MM.1S (cell line): ENCODE measurements around the gene TBC1D8.
A peak's percentile ranks its signal among the peaks of the same experiment; 100 is the strongest.

Experiments used
- DNase-seq: peaks from one replicate; pipeline ENCODE4 v3.0.0-alpha.2; 2015
- H2AFZ ChIP-seq: fragments of 300-600 bp; sonication (generic); 2 replicates; pipeline ENCODE4 v1.6.0; 2016; ENCODE audit warnings: antibody characterized with exemption, low read length
- H3F3A ChIP-seq: fragments of 300-600 bp; sonication (generic); 2 replicates; pipeline ENCODE4 v1.6.1; 2016; ENCODE audit warnings: mild to moderate bottlenecking, antibody characterized with exemption, low read length, moderate library complexity, mixed read lengths; ENCODE audit not compliant: insufficient read depth
- H3K27ac ChIP-seq: fragments of 300-600 bp; sonication (generic); 2 replicates; pipeline ENCODE4 v1.5.1; 2016; ENCODE audit warnings: mild to moderate bottlenecking, low read length
- H3K27me3 ChIP-seq: fragments of 300-600 bp; sonication (generic); replicated peaks from 2 replicates; pipeline ENCODE4 v1.6.0; 2016; ENCODE audit warnings: low read length; ENCODE audit not compliant: insufficient read depth
- H3K36me3 ChIP-seq: fragments of 300-600 bp; sonication (generic); replicated peaks from 2 replicates; pipeline ENCODE4 v1.6.1; 2016; ENCODE audit warnings: mild to moderate bottlenecking, low read length, mixed read lengths; ENCODE audit not compliant: insufficient read depth
- H3K4me1 ChIP-seq: fragments of 300-600 bp; sonication (generic); 2 replicates; pipeline ENCODE4 v1.6.1; 2016; ENCODE audit warnings: low read length, mixed read lengths
- H3K4me2 ChIP-seq: fragments of 300-600 bp; sonication (generic); 2 replicates; pipeline ENCODE4 v1.6.0; 2016; ENCODE audit warnings: low read depth, low read length
- H3K4me3 ChIP-seq: fragments of 300-600 bp; sonication (generic); 2 replicates; pipeline ENCODE4 v1.5.1; 2016; ENCODE audit warnings: low read length, mixed read lengths
- H3K79me2 ChIP-seq: fragments of 300-600 bp; sonication (generic); 2 replicates; pipeline ENCODE4 v1.6.1; 2016; ENCODE audit warnings: mixed run types, low read length, mixed read lengths
- H3K9ac ChIP-seq: fragments of 300-600 bp; sonication (generic); 2 replicates; pipeline ENCODE4 v1.6.1; 2016; ENCODE audit warnings: low read length, mixed read lengths
- H3K9me2 ChIP-seq: fragments of 300-600 bp; sonication (generic); replicated peaks from 2 replicates; pipeline ENCODE4 v1.6.1; 2016; ENCODE audit warnings: mild to moderate bottlenecking, low read length, mixed read lengths; ENCODE audit not compliant: insufficient read depth
- H3K9me3 ChIP-seq: fragments of 300-600 bp; sonication (generic); replicated peaks from 2 replicates; pipeline ENCODE4 v1.6.1; 2016; ENCODE audit warnings: mild to moderate bottlenecking, low read length, mixed read lengths; ENCODE audit not compliant: insufficient read depth
- H4K20me1 ChIP-seq: fragments of 300-600 bp; sonication (generic); 2 replicates; pipeline ENCODE4 v1.6.1; 2016; ENCODE audit warnings: mild to moderate bottlenecking, low read length, moderate library complexity, mixed read lengths; ENCODE audit not compliant: insufficient read depth
- CTCF ChIP-seq: fragments of 300-600 bp; sonication (generic); IDR thresholded peaks from 2 replicates; pipeline ENCODE4 v1.5.1; 2016; ENCODE audit warnings: antibody characterized with exemption, low read length, mixed read lengths
- EZH2 ChIP-seq: fragments of 300-600 bp; sonication (generic); optimal IDR thresholded peaks from 2 replicates; pipeline ENCODE3; 2017; ENCODE audit warnings: low read depth, mild to moderate bottlenecking, antibody characterized with exemption, low read length, mixed read lengths
- EZH2phosphoT487 ChIP-seq: fragments of 300-600 bp; sonication (generic); IDR thresholded peaks from 2 replicates; pipeline ENCODE4 v1.6.1; 2018; ENCODE audit warnings: antibody characterized with exemption, low read length

TBC1D8 gene

GRCh38 chr2:101003278-101003775 is 147.9 kb downstream of the TBC1D8 start:
- Histone ChIP-seq H3K27ac (peak overlapping the region; percentile 56; the same call in 1 of the 2 replicates), H3K4me2 (peak overlapping the region; percentile 76), H3K4me1 (peaks cover 12% of the 10 kb centered on the region)

DNA sequence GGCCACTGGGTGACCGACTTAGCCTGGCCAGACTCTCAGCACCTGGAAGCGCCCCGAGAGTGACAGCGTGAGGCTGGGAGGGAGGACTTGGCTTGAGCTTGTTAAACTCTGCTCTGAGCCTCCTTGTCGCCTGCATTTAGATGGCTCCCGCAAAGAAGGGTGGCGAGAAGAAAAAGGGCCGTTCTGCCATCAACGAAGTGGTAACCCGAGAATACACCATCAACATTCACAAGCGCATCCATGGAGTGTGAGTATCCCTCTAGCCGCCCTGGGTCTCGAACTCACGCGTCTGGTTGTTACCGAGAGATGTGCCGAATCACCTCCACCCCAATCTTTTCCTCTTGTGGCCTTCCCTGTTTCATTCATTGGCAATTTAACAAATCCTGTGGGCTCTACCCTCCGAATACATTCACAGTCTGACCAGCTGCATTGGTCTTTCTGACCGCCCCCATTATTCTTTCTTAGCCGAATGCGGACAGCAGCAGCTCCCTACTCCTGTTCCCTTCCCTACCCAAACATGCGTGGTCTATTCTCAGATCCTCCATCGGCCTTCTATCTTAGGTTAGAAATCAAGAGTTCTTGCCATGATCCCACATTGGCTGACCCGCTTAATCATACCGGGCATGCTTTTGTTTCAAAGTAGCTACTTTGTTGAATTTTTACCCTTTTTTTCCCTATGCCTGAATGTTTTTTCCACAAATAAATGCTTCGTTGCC is 148.5 kb downstream of the TBC1D8 start:
- H3K27ac ChIP-seq = peak overlapping the region; percentile 56; the same call in 1 of the 2 replicates
- H3K9me2 ChIP-seq = no peaks in the 10 kb centered on the region
- H3F3A ChIP-seq = peaks cover 25% of the 10 kb centered on the region
- DNase-seq = peak; percentile 27
- no peaks in the 10 kb centered on the region for H3K9me3 ChIP-seq
- H4K20me1 ChIP-seq = peaks cover 15% of the 10 kb centered on the region; the same call in 1 of the 2 replicates
- peaks cover 30% of the 10 kb centered on the region for H3K36me3 ChIP-seq
- peak overlapping the region; percentile 97 for H2AFZ ChIP-seq
- peak overlapping the region; percentile 94 for H3K9ac ChIP-seq
- peak overlapping the region; percentile 76 for H3K4me2 ChIP-seq
- no peaks in the 10 kb centered on the region for H3K27me3 ChIP-seq
- peaks cover 53% of the 10 kb centered on the region for H3K79me2 ChIP-seq
- peak overlapping the region; percentile 96 for H3K4me3 ChIP-seq
- H3K4me1 ChIP-seq = peaks cover 12% of the 10 kb centered on the region
- no peak for TF ChIP-seq CTCF
- no peak for TF ChIP-seq EZH2
- no peak for TF ChIP-seq EZH2phosphoT487

More at GRCh38 chr2:101003278-101003775, 147.9 kb downstream of the TBC1D8 start:
- Histone ChIP-seq H3K9me3 (no peaks in the 10 kb centered on the region), H3K27me3 (no peaks in the 10 kb centered on the region), H3K4me3 (peak overlapping the region; percentile 96), H3K9ac (peak overlapping the region; percentile 94), H3F3A (peaks cover 25% of the 10 kb centered on the region), H2AFZ (no peak overlapping the region), H3K9me2 (no peaks in the 10 kb centered on the region), H3K36me3 (peaks cover 30% of the 10 kb centered on the region), H3K79me2 (peaks cover 57% of the 10 kb centered on the region), H4K20me1 (peaks cover 15% of the 10 kb centered on the region; the same call in 1 of the 2 replicates)
- TF ChIP-seq EZH2 (no peak), CTCF (no peak), EZH2phosphoT487 (no peak)
- no peak for DNase-seq

GRCh38 chr2:101001691-101002561 is 149.3 kb downstream of the TBC1D8 start, which contains the start of gene RPL31:
Gene RPL31, plus strand, starts transcription at chr2:101002289. Its CDS starts 413 bp downstream, at chr2:101002702.
- TF ChIP-seq EZH2 = no peak
- TF ChIP-seq EZH2phosphoT487 = no peak
- TF ChIP-seq CTCF = no peak
- peak within 1 kb of the TSS; percentile 97 for H2AFZ ChIP-seq
- H3K9ac ChIP-seq = peak within 1 kb of the TSS; percentile 94

More at GRCh38 chr2:101001691-101002561, 149.3 kb downstream of the TBC1D8 start, which contains the start of gene RPL31:
- Histone ChIP-seq H3K4me3 (peak within 1 kb of the TSS; percentile 96), H3K36me3 (peaks cover 30% of the 10 kb centered on the region), H3K4me2 (peak within 1 kb of the TSS; percentile 80), H4K20me1 (peaks cover 11% of the 10 kb centered on the region; the same call in 1 of the 2 replicates), H3K4me1 (peaks cover 12% of the 10 kb centered on the region), H3K79me2 (peaks cover 45% of the 10 kb centered on the region), H3K27ac (peak within 1 kb of the TSS; percentile 56; the same call in 1 of the 2 replicates), H3F3A (peaks cover 19% of the 10 kb centered on the region), H3K27me3 (no peaks in the 10 kb centered on the region), H3K9me3 (no peaks in the 10 kb centered on the region), H3K9me2 (no peaks in the 10 kb centered on the region)
- DNase-seq = peak; percentile 95
